HepG2 (cell line): ENCODE data around the gene PIGV. TPM values are rescaled to one million over a fixed set of nuclear protein-coding genes. Genes with fewer than 3 reads are reported as not detected.
A peak's percentile ranks its signal among the peaks of the same experiment; 100 is the strongest.

Experiments used
- ARID2 ChIP-seq: sonication (generic); formaldehyde crosslinking; IDR thresholded peaks from 2 replicates; pipeline ENCODE4 v1.8.1; 2022; ENCODE audit warnings: mild to moderate bottlenecking, missing genetic modification reagents, borderline replicate concordance
- FOXM1 ChIP-seq: sonication (generic); formaldehyde crosslinking; IDR thresholded peaks from 2 replicates; pipeline ENCODE4 v1.5.0; 2020; ENCODE audit warnings: missing genetic modification reagents
- GZF1 ChIP-seq: sonication (generic); formaldehyde crosslinking; IDR thresholded peaks from 2 replicates; pipeline ENCODE4 v1.5.1; 2020; ENCODE audit warnings: mild to moderate bottlenecking, missing genetic modification reagents
- HMGXB4 ChIP-seq, 2 experiments: sonication (generic) in 1 of 2; formaldehyde crosslinking in 1 of 2; IDR thresholded peaks; 2 replicates each; pipeline versions ENCODE4 v1.4.0 to v1.6.1; 2018 to 2020; ENCODE audit warnings: missing genetic modification reagents in 2 of 2, borderline replicate concordance in 1 of 2, low read depth in 1 of 2, mild to moderate bottlenecking in 1 of 2, missing biosample characterization in 1 of 2
- NFYC ChIP-seq: IDR thresholded peaks from 2 replicates; pipeline ENCODE4 v1.6.1; 2016; ENCODE audit warnings: missing genetic modification reagents, missing compliant biosample characterization
- POGZ ChIP-seq: sonication (generic); formaldehyde crosslinking; IDR thresholded peaks from 2 replicates; pipeline ENCODE4 v1.4.0; 2020; ENCODE audit warnings: mild to moderate bottlenecking, missing genetic modification reagents
- POLR2A ChIP-seq, 2 experiments: IDR thresholded peaks; 2 replicates each; pipeline ENCODE4 v1.6.1; 2011; ENCODE audit warnings: low read depth in 2 of 2, low read length in 2 of 2, mild to moderate bottlenecking in 1 of 2, moderate library complexity in 1 of 2; ENCODE audit not compliant: insufficient read depth in 1 of 2
- TSC22D2 ChIP-seq: sonication (generic); formaldehyde crosslinking; IDR thresholded peaks from 2 replicates; pipeline ENCODE4 v1.5.1; 2020; ENCODE audit warnings: missing genetic modification reagents, mild to moderate bottlenecking, borderline replicate concordance
- ZBTB8A ChIP-seq: sonication (generic); formaldehyde crosslinking; IDR thresholded peaks from 2 replicates; pipeline ENCODE4 v1.4.0; 2020; ENCODE audit warnings: mild to moderate bottlenecking, low read depth, missing genetic modification reagents, borderline replicate concordance
- ZFX ChIP-seq: sonication (generic); formaldehyde crosslinking; IDR thresholded peaks from 2 replicates; pipeline ENCODE4 v1.4.0; 2020; ENCODE audit warnings: mild to moderate bottlenecking, low read depth, missing genetic modification reagents, moderate library complexity
- ZMAT5 ChIP-seq: sonication (generic); formaldehyde crosslinking; IDR thresholded peaks from 2 replicates; pipeline ENCODE4 v1.5.0; 2020; ENCODE audit warnings: mild to moderate bottlenecking, low read depth, missing genetic modification reagents, borderline replicate concordance
- ZNF354B ChIP-seq: sonication (generic); formaldehyde crosslinking; IDR thresholded peaks from 2 replicates; pipeline ENCODE4 v1.8.0; 2022; ENCODE audit warnings: mild to moderate bottlenecking, missing genetic modification reagents
- ZNF788 ChIP-seq: sonication (generic); formaldehyde crosslinking; IDR thresholded peaks from 2 replicates; pipeline ENCODE4 v1.5.0; 2020; ENCODE audit warnings: mild to moderate bottlenecking, missing genetic modification reagents, borderline replicate concordance
- polyA plus RNA-seq, 8 experiments: library from polyadenylated mRNA; depleted of rRNA in 3 of 8; stranded (reverse) in 7 of 8; unstranded in 1 of 8; fragments of >200 nt; fragmentation: Illumina TruSeq in 4 of 8; extraction: Trizol in 4 of 8; gene quantifications; 2 replicates each; pipeline versions ENCODE4 v1.2.1 to v1.2.3, GENCODE V29; 2011 to 2016; ENCODE audit warnings: low read depth in 4 of 8, missing spikeins in 1 of 8, mixed read lengths in 1 of 8; ENCODE audit not compliant: insufficient read depth in 1 of 8
- total RNA-seq, 5 experiments: library from RNA; depleted of rRNA; stranded (reverse); fragments of >200 nt; fragmentation: Illumina TruSeq; extraction: Trizol; gene quantifications; 2 replicates each; pipeline ENCODE4 v1.2.3, GENCODE V29; 2016; ENCODE audit warnings: low read depth in 1 of 5
- TF ChIP-seq, protein P1 (sequence below): sonication (generic); formaldehyde crosslinking; IDR thresholded peaks from 2 replicates; pipeline ENCODE4 v1.4.0; 2020; ENCODE audit warnings: missing genetic modification reagents
- TF ChIP-seq, protein P2 (sequence below): sonication (generic); formaldehyde crosslinking; IDR thresholded peaks from 2 replicates; pipeline ENCODE4 v1.5.1; 2020; ENCODE audit warnings: mild to moderate bottlenecking, moderate library complexity, missing genetic modification reagents
- TF ChIP-seq, protein P3 (sequence below): sonication (generic); formaldehyde crosslinking; IDR thresholded peaks from 2 replicates; pipeline ENCODE4 v1.8.0; 2022; ENCODE audit warnings: low read depth, missing genetic modification reagents

PIGV gene
- total and polyA plus RNA-seq, 2 of the 13 experiments (the other 11 are each of a cell fraction or from before 2014, with no cell fraction given): 13.5 to 22.7 TPM

GRCh38 chr1:26786437-26787380, 1.0 kb upstream of the PIGV start (continued):
- TF ChIP-seq, protein P1, sequence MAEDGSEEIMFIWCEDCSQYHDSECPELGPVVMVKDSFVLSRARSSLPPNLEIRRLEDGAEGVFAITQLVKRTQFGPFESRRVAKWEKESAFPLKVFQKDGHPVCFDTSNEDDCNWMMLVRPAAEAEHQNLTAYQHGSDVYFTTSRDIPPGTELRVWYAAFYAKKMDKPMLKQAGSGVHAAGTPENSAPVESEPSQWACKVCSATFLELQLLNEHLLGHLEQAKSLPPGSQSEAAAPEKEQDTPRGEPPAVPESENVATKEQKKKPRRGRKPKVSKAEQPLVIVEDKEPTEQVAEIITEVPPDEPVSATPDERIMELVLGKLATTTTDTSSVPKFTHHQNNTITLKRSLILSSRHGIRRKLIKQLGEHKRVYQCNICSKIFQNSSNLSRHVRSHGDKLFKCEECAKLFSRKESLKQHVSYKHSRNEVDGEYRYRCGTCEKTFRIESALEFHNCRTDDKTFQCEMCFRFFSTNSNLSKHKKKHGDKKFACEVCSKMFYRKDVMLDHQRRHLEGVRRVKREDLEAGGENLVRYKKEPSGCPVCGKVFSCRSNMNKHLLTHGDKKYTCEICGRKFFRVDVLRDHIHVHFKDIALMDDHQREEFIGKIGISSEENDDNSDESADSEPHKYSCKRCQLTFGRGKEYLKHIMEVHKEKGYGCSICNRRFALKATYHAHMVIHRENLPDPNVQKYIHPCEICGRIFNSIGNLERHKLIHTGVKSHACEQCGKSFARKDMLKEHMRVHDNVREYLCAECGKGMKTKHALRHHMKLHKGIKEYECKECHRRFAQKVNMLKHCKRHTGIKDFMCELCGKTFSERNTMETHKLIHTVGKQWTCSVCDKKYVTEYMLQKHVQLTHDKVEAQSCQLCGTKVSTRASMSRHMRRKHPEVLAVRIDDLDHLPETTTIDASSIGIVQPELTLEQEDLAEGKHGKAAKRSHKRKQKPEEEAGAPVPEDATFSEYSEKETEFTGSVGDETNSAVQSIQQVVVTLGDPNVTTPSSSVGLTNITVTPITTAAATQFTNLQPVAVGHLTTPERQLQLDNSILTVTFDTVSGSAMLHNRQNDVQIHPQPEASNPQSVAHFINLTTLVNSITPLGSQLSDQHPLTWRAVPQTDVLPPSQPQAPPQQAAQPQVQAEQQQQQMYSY: peak; percentile 71
- TF ChIP-seq NFYC (CRISPR knock-in tag) (no peak), FOXM1 (CRISPR knock-in tag) (no peak), GZF1 (CRISPR knock-in tag) (no peak), POGZ (no peak), ARID2 (CRISPR knock-in tag) (no peak), TSC22D2 (CRISPR knock-in tag) (0 out of 2 replicates have a peak, but pooled peaks have one; percentile 29), ZFX (CRISPR knock-in tag) (peak; percentile 44; the same call in 1 of the 2 replicates), HMGXB4 (CRISPR knock-in tag; IDR thresholded peaks at IDR 0.05; ENCODE audit: borderline replicate concordance in 1 of 2, low read depth in 1 of 2) (0 out of 4 replicates have a peak, but pooled peaks of 1 of the 2 experiments have one; percentile 48), ZMAT5 (CRISPR knock-in tag) (no peak), ZNF354B (CRISPR knock-in tag) (no peak), POLR2A (IDR thresholded peaks at IDR 0.05; ENCODE audit: insufficient read depth in 1 of 2, low read depth in 2 of 2, low read length in 2 of 2) (peak; percentile 65 to 67), ZNF788 (CRISPR knock-in tag) (0 out of 2 replicates have a peak, but pooled peaks have one; percentile 19), ZBTB8A (CRISPR knock-in tag) (no peak)
- TF ChIP-seq, protein P2, sequence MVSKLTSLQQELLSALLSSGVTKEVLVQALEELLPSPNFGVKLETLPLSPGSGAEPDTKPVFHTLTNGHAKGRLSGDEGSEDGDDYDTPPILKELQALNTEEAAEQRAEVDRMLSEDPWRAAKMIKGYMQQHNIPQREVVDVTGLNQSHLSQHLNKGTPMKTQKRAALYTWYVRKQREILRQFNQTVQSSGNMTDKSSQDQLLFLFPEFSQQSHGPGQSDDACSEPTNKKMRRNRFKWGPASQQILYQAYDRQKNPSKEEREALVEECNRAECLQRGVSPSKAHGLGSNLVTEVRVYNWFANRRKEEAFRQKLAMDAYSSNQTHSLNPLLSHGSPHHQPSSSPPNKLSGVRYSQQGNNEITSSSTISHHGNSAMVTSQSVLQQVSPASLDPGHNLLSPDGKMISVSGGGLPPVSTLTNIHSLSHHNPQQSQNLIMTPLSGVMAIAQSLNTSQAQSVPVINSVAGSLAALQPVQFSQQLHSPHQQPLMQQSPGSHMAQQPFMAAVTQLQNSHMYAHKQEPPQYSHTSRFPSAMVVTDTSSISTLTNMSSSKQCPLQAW (CRISPR knock-in tag): peak; percentile 45; the same call in 1 of the 2 replicates
- TF ChIP-seq, protein P3, sequence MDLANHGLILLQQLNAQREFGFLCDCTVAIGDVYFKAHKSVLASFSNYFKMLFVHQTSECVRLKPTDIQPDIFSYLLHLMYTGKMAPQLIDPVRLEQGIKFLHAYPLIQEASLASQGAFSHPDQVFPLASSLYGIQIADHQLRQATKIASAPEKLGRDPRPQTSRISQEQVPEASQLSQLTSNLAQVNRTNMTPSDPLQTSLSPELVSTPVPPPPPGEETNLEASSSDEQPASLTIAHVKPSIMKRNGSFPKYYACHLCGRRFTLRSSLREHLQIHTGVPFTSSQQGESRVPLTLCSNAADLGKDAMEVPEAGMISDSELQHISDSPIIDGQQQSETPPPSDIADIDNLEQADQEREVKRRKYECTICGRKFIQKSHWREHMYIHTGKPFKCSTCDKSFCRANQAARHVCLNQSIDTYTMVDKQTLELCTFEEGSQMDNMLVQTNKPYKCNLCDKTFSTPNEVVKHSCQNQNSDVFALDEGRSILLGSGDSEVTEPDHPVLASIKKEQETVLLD: no peak
